GM23338 (cell line): ENCODE data around the gene TRMT5. TPM values are rescaled to one million over a fixed set of nuclear protein-coding genes. Genes with fewer than 3 reads are reported as not detected.

ENCODE experiments used
- ATAC-seq: fragments of 200-7000 bp; cut with Tn5 transposase; 3 replicates; pipeline ENCODE4 v1.9.1; 2020
- DNase-seq: peaks from one replicate; pipeline ENCODE4 v3.0.0-alpha.2; 2015; ENCODE audit warnings: low spot score
- H2AFZ ChIP-seq: fragments of 200-600 bp; sonication (generic); 2 replicates; pipeline ENCODE4 v1.8.0; 2016; ENCODE audit warnings: antibody characterized with exemption, mild to moderate bottlenecking, moderate library complexity
- H3F3A ChIP-seq: fragments of 200-600 bp; sonication (generic); replicated peaks from 2 replicates; pipeline ENCODE4 v1.8.0; 2017; ENCODE audit warnings: antibody characterized with exemption, mixed run types, low read depth
- H3K27ac ChIP-seq: fragments of 200-600 bp; sonication (generic); 2 replicates; pipeline ENCODE4 v1.6.1; 2016; ENCODE audit warnings: low read depth
- H3K27me3 ChIP-seq: fragments of 200-600 bp; sonication (generic); 2 replicates; pipeline ENCODE4 v1.8.0; 2016; ENCODE audit warnings: mild to moderate bottlenecking, mixed run types, moderate library complexity; ENCODE audit not compliant: insufficient read depth
- H3K36me3 ChIP-seq: fragments of 200-600 bp; sonication (generic); 2 replicates; pipeline ENCODE4 v1.8.0; 2016; ENCODE audit warnings: mild to moderate bottlenecking; ENCODE audit not compliant: insufficient read depth
- H3K4me1 ChIP-seq: fragments of 200-600 bp; sonication (generic); 2 replicates; pipeline ENCODE4 v1.8.0; 2016; ENCODE audit warnings: mild to moderate bottlenecking, moderate library complexity; ENCODE audit not compliant: insufficient read depth
- H3K4me2 ChIP-seq: fragments of 200-600 bp; sonication (generic); 2 replicates; pipeline ENCODE4 v1.7.1; 2017; ENCODE audit warnings: mixed run types
- H3K4me3 ChIP-seq: fragments of 200-600 bp; sonication (generic); 2 replicates; pipeline ENCODE4 v1.6.1; 2016; ENCODE audit warnings: mixed run types
- H3K79me2 ChIP-seq: fragments of 200-600 bp; sonication (generic); replicated peaks from 2 replicates; pipeline ENCODE4 v1.8.0; 2017; ENCODE audit warnings: mild to moderate bottlenecking; ENCODE audit not compliant: insufficient read depth
- H3K9me2 ChIP-seq: fragments of 200-600 bp; sonication (generic); 2 replicates; pipeline ENCODE4 v1.8.0; 2017; ENCODE audit not compliant: insufficient read depth
- H4K20me1 ChIP-seq: fragments of 200-600 bp; sonication (generic); replicated peaks from 2 replicates; pipeline ENCODE4 v1.8.0; 2017; ENCODE audit warnings: mild to moderate bottlenecking; ENCODE audit not compliant: insufficient read depth
- H3K27ac Mint-ChIP-seq: 2 replicates; pipeline ENCODE4 v1.8.0; 2020; ENCODE audit warnings: inconsistent platforms, mild to moderate bottlenecking, moderate library complexity, mixed read lengths
- H3K27me3 Mint-ChIP-seq: 3 replicates; pipeline ENCODE4 v1.8.0; 2022; ENCODE audit warnings: low read depth, mild to moderate bottlenecking, moderate library complexity, mixed read lengths, inconsistent platforms; ENCODE audit not compliant: insufficient read depth, poor library complexity
- H3K36me3 Mint-ChIP-seq: 3 replicates; pipeline ENCODE4 v1.8.0; 2021; ENCODE audit warnings: low read depth, mild to moderate bottlenecking, inconsistent platforms, moderate library complexity, mixed read lengths
- H3K4me1 Mint-ChIP-seq: 3 replicates; pipeline ENCODE4 v1.8.0; 2020; ENCODE audit warnings: mild to moderate bottlenecking, inconsistent platforms, mixed read lengths
- H3K4me3 Mint-ChIP-seq: 3 replicates; pipeline ENCODE4 v1.8.0; 2021; ENCODE audit warnings: moderate library complexity, mild to moderate bottlenecking, inconsistent platforms, mixed read lengths
- H3K9me3 Mint-ChIP-seq: 3 replicates; pipeline ENCODE4 v1.8.0; 2020; ENCODE audit warnings: moderate library complexity, mild to moderate bottlenecking, inconsistent platforms, mixed read lengths
- CTCF ChIP-seq, 2 experiments: fragments of 200-600 bp in 1 of 2; sonication (generic) in 1 of 2; conservative IDR thresholded peaks; 2 replicates each; pipeline versions ENCODE4 v1.5.1 to v1.6.1; 2016 to 2017; ENCODE audit warnings: antibody characterized with exemption in 2 of 2, low read depth in 2 of 2, mild to moderate bottlenecking in 2 of 2, moderate library complexity in 1 of 2
- EZH2 ChIP-seq: fragments of 200-600 bp; sonication (generic); IDR thresholded peaks from one replicate; pipeline ENCODE4 v1.8.0; 2017; ENCODE audit warnings: antibody characterized with exemption, mild to moderate bottlenecking, low read depth; ENCODE audit not compliant: unreplicated experiment
- EZH2phosphoT487 ChIP-seq: fragments of 200-600 bp; sonication (generic); IDR thresholded peaks from one replicate; pipeline ENCODE4 v1.8.1; 2018; ENCODE audit warnings: antibody characterized with exemption; ENCODE audit not compliant: unreplicated experiment
- POLR2AphosphoS5 ChIP-seq: IDR thresholded peaks from 2 replicates; pipeline ENCODE4 v1.6.1; 2016; ENCODE audit warnings: antibody characterized with exemption, low read depth
- STAT1 ChIP-seq: IDR thresholded peaks from one replicate; pipeline ENCODE4 v1.6.1; 2016; ENCODE audit warnings: antibody characterized with exemption; ENCODE audit not compliant: unreplicated experiment
- ZNF114 ChIP-seq: fragments of 250-450 bp; sonication (Bioruptor Pico); IDR thresholded peaks from 2 replicates; pipeline ENCODE4 v1.5.0; 2020; ENCODE audit warnings: mild to moderate bottlenecking, moderate library complexity
- ZNF331 ChIP-seq: fragments of 250-450 bp; sonication (Bioruptor Pico); IDR thresholded peaks from 2 replicates; pipeline ENCODE4 v1.5.0; 2020; ENCODE audit warnings: low read depth, mild to moderate bottlenecking, moderate library complexity
- ZNF462 ChIP-seq: fragments of 250-450 bp; sonication (Bioruptor Pico); IDR thresholded peaks from 2 replicates; pipeline ENCODE4 v1.5.0; 2020; ENCODE audit warnings: mild to moderate bottlenecking, moderate library complexity
- polyA plus RNA-seq: library from polyadenylated mRNA; unstranded; fragments of >200 nt; fragmentation: Nextera tagmentation; extraction: Ambion mirVana; gene quantifications from 2 replicates; pipeline ENCODE4 v1.2.1, GENCODE V29; 2016
- small RNA-seq: library from RNA; depleted of rRNA; stranded (forward); fragments of <200 nt; gene quantifications from one replicate; pipeline ENCODE3, GENCODE V24; 2014; ENCODE audit warnings: low replicate concordance
- total RNA-seq: library from RNA; depleted of rRNA; stranded (reverse); fragments of >200 nt; shearing (Covaris generic); gene quantifications from 2 replicates; pipeline ENCODE4 v1.2.3, GENCODE V29; 2014; rRNA removed

TRMT5 gene
- total and polyA plus RNA-seq, 2 experiments from 2014 or later, result 9.8 to 18.4 TPM

- TF ChIP-seq ZNF462 (CRISPR knock-in tag) (no peak), ZNF114 (CRISPR knock-in tag) (no peak), EZH2 (no peak), ZNF331 (CRISPR knock-in tag) (no peak), STAT1 (no peak), CTCF (conservative IDR thresholded peaks at IDR 0.05; ENCODE audit: low read depth in 2 of 2) (no peak)
These were observed 55.6 kb downstream of the TRMT5 start (continued) for GRCh38 chr14:60925286-60925685.

GRCh38 chr14:60922050-60922449 is 58.8 kb downstream of the TRMT5 start:
- Histone ChIP-seq H3K4me3 (no peak overlapping the region), H2AFZ (no peak overlapping the region), H3K36me3 (no peaks in the 10 kb centered on the region), H3K9me2 (no peaks in the 10 kb centered on the region), H3F3A (no peaks in the 10 kb centered on the region), H3K79me2 (no peaks in the 10 kb centered on the region; the same call in 1 of the 2 replicates), H3K27ac (no peak overlapping the region), H3K4me1 (no peaks in the 10 kb centered on the region), H3K27me3 (no peaks in the 10 kb centered on the region), H3K4me2 (no peak overlapping the region), H4K20me1 (no peaks in the 10 kb centered on the region; the same call in 1 of the 2 replicates)
- TF ChIP-seq EZH2phosphoT487 (no peak), ZNF114 (CRISPR knock-in tag) (no peak), EZH2 (no peak), POLR2AphosphoS5 (no peak), ZNF331 (CRISPR knock-in tag) (no peak)
- Mint-ChIP-seq H3K27me3 (no peaks in the 10 kb centered on the region), H3K9me3 (no peaks in the 10 kb centered on the region), H3K4me1 (no peaks in the 10 kb centered on the region), H3K27ac (no peak overlapping the region), H3K4me3 (no peak overlapping the region), H3K36me3 (no peaks in the 10 kb centered on the region; the same call in 2 of the 3 replicates)
- ATAC-seq (no peak), DNase-seq (no peak)

Small RNAs within 50 kb of the gene (small RNA-seq; reads per million reads assigned to genes)
- gene RNU6-398P, result not detected

Other genes with a start within 250 kb of the TRMT5 start
- gene MNAT1, start 246.3 kb downstream of the TRMT5 start, total RNA-seq, result 51.6 and 75.3 TPM in 2 replicates
- 83.8 and 85.0 TPM in 2 replicates for gene MNAT1, start 246.3 kb downstream of the TRMT5 start, polyA plus RNA-seq
- gene SLC38A6, start 166 bp upstream of the TRMT5 start, total RNA-seq, result 9.8 and 23.2 TPM in 2 replicates
- 11.9 TPM in 2 replicates for gene SLC38A6, start 166 bp upstream of the TRMT5 start, polyA plus RNA-seq